GM20000 (cell line): ENCODE data around the gene CPT1B.

ENCODE experiments used
- DNase-seq: peaks from one replicate; pipeline ENCODE4 v3.0.0; 2012; ENCODE audit warnings: low spot score
- TF ChIP-seq, protein P1 (sequence below): IDR thresholded peaks from 2 replicates; pipeline ENCODE4 v1.5.1; 2012; ENCODE audit warnings: mild to moderate bottlenecking, control low read depth; ENCODE audit errors: extremely low read depth, missing control alignments

The CPT1B gene

GRCh38 chr22:50603511-50604255 lies 25.5 kb upstream of the CPT1B start:
- TF ChIP-seq, protein P1, sequence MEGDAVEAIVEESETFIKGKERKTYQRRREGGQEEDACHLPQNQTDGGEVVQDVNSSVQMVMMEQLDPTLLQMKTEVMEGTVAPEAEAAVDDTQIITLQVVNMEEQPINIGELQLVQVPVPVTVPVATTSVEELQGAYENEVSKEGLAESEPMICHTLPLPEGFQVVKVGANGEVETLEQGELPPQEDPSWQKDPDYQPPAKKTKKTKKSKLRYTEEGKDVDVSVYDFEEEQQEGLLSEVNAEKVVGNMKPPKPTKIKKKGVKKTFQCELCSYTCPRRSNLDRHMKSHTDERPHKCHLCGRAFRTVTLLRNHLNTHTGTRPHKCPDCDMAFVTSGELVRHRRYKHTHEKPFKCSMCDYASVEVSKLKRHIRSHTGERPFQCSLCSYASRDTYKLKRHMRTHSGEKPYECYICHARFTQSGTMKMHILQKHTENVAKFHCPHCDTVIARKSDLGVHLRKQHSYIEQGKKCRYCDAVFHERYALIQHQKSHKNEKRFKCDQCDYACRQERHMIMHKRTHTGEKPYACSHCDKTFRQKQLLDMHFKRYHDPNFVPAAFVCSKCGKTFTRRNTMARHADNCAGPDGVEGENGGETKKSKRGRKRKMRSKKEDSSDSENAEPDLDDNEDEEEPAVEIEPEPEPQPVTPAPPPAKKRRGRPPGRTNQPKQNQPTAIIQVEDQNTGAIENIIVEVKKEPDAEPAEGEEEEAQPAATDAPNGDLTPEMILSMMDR, result no peak
- DNase-seq, result peak; percentile 44

DNA sequence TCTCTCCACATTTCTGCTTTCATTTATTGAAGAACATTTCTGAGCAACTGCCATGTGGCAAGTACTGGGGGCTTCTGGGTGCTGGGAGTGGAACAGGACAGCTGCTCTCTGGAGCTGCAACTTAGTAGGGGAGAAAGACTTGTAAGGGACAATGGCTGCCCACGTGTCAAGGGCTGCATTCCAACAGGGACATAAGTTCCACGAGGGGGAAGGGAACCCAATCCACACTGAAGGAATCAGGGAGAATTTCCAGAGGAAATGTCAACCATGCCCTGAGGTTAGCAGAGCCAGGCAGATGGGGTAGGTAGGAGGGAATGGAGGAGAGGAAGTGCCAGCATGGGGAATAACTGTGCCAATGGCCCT lies 24.1 kb upstream of the CPT1B start:
- TF ChIP-seq, protein P1, result no peak
- peak; percentile 39 for DNase-seq

GRCh38 chr22:50601669-50602337 lies 23.6 kb upstream of the CPT1B start:
- DNase-seq, result peak; percentile 50
- TF ChIP-seq, protein P1, result no peak

DNA sequence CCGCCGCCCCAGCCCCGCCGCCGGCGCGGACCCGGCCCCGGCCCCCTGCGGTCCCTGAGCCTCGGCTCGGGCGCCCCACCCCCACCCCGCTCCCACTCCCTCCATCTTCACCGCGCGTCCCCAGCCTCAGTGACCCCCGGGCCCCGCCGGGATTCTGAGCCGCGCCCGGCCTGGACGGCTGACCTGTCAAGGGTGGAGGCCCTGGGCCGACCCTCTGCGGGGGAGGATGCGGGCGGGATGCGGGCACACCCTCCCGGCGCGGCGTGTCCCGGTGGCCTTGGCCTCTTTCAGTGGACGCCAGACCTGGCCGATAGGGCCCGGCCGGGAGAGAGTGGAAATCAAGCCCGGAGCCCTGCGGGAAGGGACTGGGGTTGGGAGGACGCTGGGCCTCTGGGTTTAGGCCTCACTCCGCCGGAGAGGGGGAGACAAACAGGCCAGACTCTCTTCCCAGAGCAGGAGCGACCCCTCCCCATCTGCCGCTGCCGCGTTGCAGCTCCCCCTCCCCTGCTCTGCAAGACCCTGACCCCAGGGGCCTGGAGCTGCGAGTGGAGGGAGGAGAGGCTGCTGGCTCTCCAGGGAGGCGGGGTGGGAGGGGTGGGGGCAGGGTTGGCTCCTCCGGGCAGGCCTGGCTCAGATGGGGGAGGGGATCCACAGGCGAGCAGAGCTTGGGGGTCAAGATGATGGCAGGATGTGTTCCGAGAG lies 22.9 kb upstream of the CPT1B start:
- TF ChIP-seq, protein P1, result no peak
- DNase-seq, result peak; percentile 38

- TF ChIP-seq, protein P1, result no peak
- DNase-seq, result peak; percentile 77
Measured at GRCh38 chr22:50600538-50600937, 22.3 kb upstream of the CPT1B start, which contains the start of gene MAPK8IP2. TSS of gene MAPK8IP2 (plus strand) at chr22:50600793. CDS start at chr22:50600819, 26 bp downstream.

GRCh38 chr22:50599816-50600455 lies 21.7 kb upstream of the CPT1B start:
- peak; percentile 92 for DNase-seq
- TF ChIP-seq, protein P1, result no peak
